H1 (cell line): Measurements from ENCODE around the gene DGKD.

Experiments used
- CEBPB ChIP-seq: IDR thresholded peaks from 2 replicates; pipeline ENCODE4 v1.6.1; 2012; ENCODE audit warnings: low read depth, low read length
- CTCF ChIP-seq, 3 experiments: IDR thresholded peaks; 1 replicate in 2 of 3; 2 replicates in 1 of 3; pipeline versions ENCODE4 v1.5.1 to v1.6.1; 2011; ENCODE audit warnings: low read length in 3 of 3, mild to moderate bottlenecking in 3 of 3, inconsistent platforms in 2 of 3, low read depth in 1 of 3, moderate library complexity in 1 of 3; ENCODE audit not compliant: insufficient read depth in 1 of 3; ENCODE audit errors: control extremely low read depth in 1 of 3

- no peak for TF ChIP-seq CEBPB
- TF ChIP-seq CTCF (IDR thresholded peaks at IDR 0.05; ENCODE audit: control extremely low read depth in 1 of 3, insufficient read depth in 1 of 3, low read depth in 1 of 3, low read length in 3 of 3): no peak
Measured at GRCh38 chr2:233379034-233379433, 24.7 kb downstream of the DGKD start.
